HepG2 (cell line): ENCODE results near the gene CHP1. TPM values are rescaled to one million over a fixed set of nuclear protein-coding genes. Genes with fewer than 3 reads are reported as not detected.

ENCODE experiments used
- ATAC-seq: fragments of 200-7000 bp; cut with Tn5 transposase; 3 replicates; pipeline ENCODE4 v1.9.1; 2020; ENCODE audit warnings: mild to moderate bottlenecking, moderate library complexity
- BruUV-seq: library from RNA; stranded (reverse); fragments of 400-500 nt; replicated peaks from 2 replicates; lab custom pipeline; 2021; lab: Mats Ljungman, UMichigan
- CTCF ChIA-PET: fragments of 300-600 bp; formaldehyde crosslinking; extraction: SDS; loops from one replicate; lab custom pipeline; 2021; ENCODE audit warnings: low total read pairs, inconsistent platforms, low intra/inter-chr PET ratio; lab: Yijun Ruan, JAX
- POLR2A ChIA-PET: fragments of 350-600 bp; sonication (Branson Sonifier 250); formaldehyde crosslinking; loops from one replicate; lab custom pipeline; 2020; ENCODE audit warnings: antibody characterized with exemption, inconsistent platforms; lab: Yijun Ruan, JAX
- DNase-seq: peaks from one replicate; pipeline ENCODE4 v3.0.0-alpha.2; 2015; ENCODE audit warnings: low spot score
- FAIRE-seq: peaks from 3 replicates; lab custom pipeline; 2011; peaks lifted over from hg19 to GRCh38; lab: Jason Lieb, UNC
- H2AFZ ChIP-seq: one replicate; pipeline ENCODE4 v1.6.1; 2011; ENCODE audit warnings: low read length, inconsistent platforms
- H3K27ac ChIP-seq: fragments of 300-600 bp; 3 replicates; pipeline ENCODE4 v1.8.0; 2011; ENCODE audit warnings: mixed run types, mild to moderate bottlenecking, mixed read lengths, low read length, inconsistent platforms; ENCODE audit not compliant: insufficient read depth; ENCODE audit errors: extremely low read length
- H3K27me3 ChIP-seq, 2 experiments: fragments of 200-600 bp in 1 of 2; 2 replicates in 1 of 2; 3 replicates in 1 of 2; pipeline versions ENCODE4 v1.6.0 to v1.8.0; 2011; ENCODE audit warnings: low read length in 2 of 2, mild to moderate bottlenecking in 2 of 2, moderate library complexity in 2 of 2, inconsistent platforms in 1 of 2; ENCODE audit not compliant: insufficient read depth in 2 of 2, control insufficient read depth in 1 of 2
- H3K36me3 ChIP-seq, 2 experiments: fragments of 200-600 bp in 1 of 2; replicated peaks in 1 of 2; 2 replicates in 1 of 2; 3 replicates in 1 of 2; pipeline versions ENCODE4 v1.5.1 to v1.8.0; 2011; ENCODE audit warnings: low read length in 2 of 2, inconsistent platforms in 1 of 2; ENCODE audit not compliant: insufficient read depth in 2 of 2, control insufficient read depth in 1 of 2
- H3K4me1 ChIP-seq: 2 replicates; pipeline ENCODE4 v1.5.1; 2012; ENCODE audit warnings: low read length, inconsistent platforms; ENCODE audit not compliant: insufficient read depth
- H3K4me2 ChIP-seq: 2 replicates; pipeline ENCODE4 v1.6.0; 2011; ENCODE audit warnings: low read depth, low read length, inconsistent platforms
- H3K4me3 ChIP-seq, 3 experiments: fragments of 200-600 bp in 1 of 3; sonication (generic), shearing (Covaris generic) in 1 of 3; replicated peaks in 1 of 3; 2 replicates each; pipeline ENCODE4 v1.5.1; 2011 to 2016; ENCODE audit warnings: low read length in 3 of 3, inconsistent platforms in 2 of 3, low read depth in 2 of 3, mild to moderate bottlenecking in 2 of 3, control low read depth in 1 of 3, mixed read lengths in 1 of 3; ENCODE audit not compliant: insufficient read depth in 1 of 3
- H3K79me2 ChIP-seq: one replicate; pipeline ENCODE4 v1.6.1; 2011; ENCODE audit warnings: low read length, inconsistent platforms; ENCODE audit not compliant: insufficient read depth
- H3K9ac ChIP-seq: 2 replicates; pipeline ENCODE4 v1.6.0; 2011; ENCODE audit warnings: mild to moderate bottlenecking, low read depth, low read length, inconsistent platforms; ENCODE audit not compliant: insufficient read depth
- H3K9me3 ChIP-seq: 2 replicates; pipeline ENCODE4 v1.5.1; 2012; ENCODE audit warnings: mild to moderate bottlenecking, low read length
- H4K20me1 ChIP-seq: 2 replicates; pipeline ENCODE4 v1.6.0; 2011; ENCODE audit warnings: inconsistent platforms, mild to moderate bottlenecking, low read length, moderate library complexity; ENCODE audit not compliant: insufficient read depth
- EP300 ChIP-seq, 3 experiments: sonication (generic) in 1 of 3; formaldehyde crosslinking in 1 of 3; IDR thresholded peaks; 2 replicates each; pipeline versions ENCODE4 v1.5.1 to v1.6.1; 2011 to 2020; ENCODE audit warnings: low read depth in 2 of 3, low read length in 2 of 3, borderline replicate concordance in 1 of 3, improper control_type of control experiment in 1 of 3, mild to moderate bottlenecking in 1 of 3, missing genetic modification reagents in 1 of 3, moderate library complexity in 1 of 3
- PAF1 ChIP-seq: IDR thresholded peaks from 2 replicates; pipeline ENCODE4 v1.6.1; 2016; ENCODE audit warnings: missing genetic modification reagents, missing compliant biosample characterization
- RAD21 ChIP-seq: fragments of 450-650 bp; formaldehyde crosslinking; IDR thresholded peaks from 2 replicates; pipeline ENCODE4 v1.5.0; 2020; ENCODE audit warnings: mild to moderate bottlenecking
- RFX1 ChIP-seq: fragments of 450-650 bp; IDR thresholded peaks from 2 replicates; pipeline ENCODE4 v1.6.1; 2017
- SRF ChIP-seq: IDR thresholded peaks from 2 replicates; pipeline ENCODE4 v1.6.1; 2011; ENCODE audit warnings: mild to moderate bottlenecking, low read depth, low read length, moderate library complexity
- STAG1 ChIP-seq: sonication (generic); formaldehyde crosslinking; IDR thresholded peaks from 2 replicates; pipeline ENCODE4 v1.4.0; 2020; ENCODE audit warnings: missing genetic modification reagents
- ZNF232 ChIP-seq: sonication (generic); formaldehyde crosslinking; IDR thresholded peaks from 2 replicates; pipeline ENCODE4 v1.4.0; 2020; ENCODE audit warnings: missing genetic modification reagents, borderline replicate concordance
- ZNF281 ChIP-seq: sonication (generic); formaldehyde crosslinking; IDR thresholded peaks from 2 replicates; pipeline ENCODE4 v1.4.0; 2020; ENCODE audit warnings: missing genetic modification reagents, borderline replicate concordance
- WGBS: methylation state at CpG from one replicate; pipeline ENCODE4 v1.1.6; 2017; ENCODE audit warnings: low lambda C conversion rate; 5-methylcytosine and 5-hydroxymethylcytosine counted together
- in situ Hi-C: cut with HindIII; loops from 2 replicates; pipeline ENCODE4 v1.10.0; 2017; ENCODE audit warnings: low pct_unique_long_range_greater_than_20kb; ENCODE audit not compliant: extremely low pct_ligation_motif_present
- intact Hi-C: fragments of 100-400 bp; cut with micrococcal nuclease; formaldehyde crosslinking; loops from one replicate; pipeline ENCODE4 v1.10.0; 2022; ENCODE audit not compliant: unreplicated experiment
- polyA plus RNA-seq, 8 experiments: library from polyadenylated mRNA; depleted of rRNA in 3 of 8; stranded (reverse) in 7 of 8; unstranded in 1 of 8; fragments of >200 nt; fragmentation: Illumina TruSeq in 4 of 8; extraction: Trizol in 4 of 8; gene quantifications; 2 replicates each; pipeline versions ENCODE4 v1.2.1 to v1.2.3, GENCODE V29; 2011 to 2016; ENCODE audit warnings: low read depth in 4 of 8, missing spikeins in 1 of 8, mixed read lengths in 1 of 8; ENCODE audit not compliant: insufficient read depth in 1 of 8
- total RNA-seq, 5 experiments: library from RNA; depleted of rRNA; stranded (reverse); fragments of >200 nt; fragmentation: Illumina TruSeq; extraction: Trizol; gene quantifications; 2 replicates each; pipeline ENCODE4 v1.2.3, GENCODE V29; 2016; ENCODE audit warnings: low read depth in 1 of 5

CHP1 gene
- total and polyA plus RNA-seq, 2 of the 13 experiments (the other 11 are each of a cell fraction or from before 2014, with no cell fraction given) = 49.6 to 76.4 TPM

DNA sequence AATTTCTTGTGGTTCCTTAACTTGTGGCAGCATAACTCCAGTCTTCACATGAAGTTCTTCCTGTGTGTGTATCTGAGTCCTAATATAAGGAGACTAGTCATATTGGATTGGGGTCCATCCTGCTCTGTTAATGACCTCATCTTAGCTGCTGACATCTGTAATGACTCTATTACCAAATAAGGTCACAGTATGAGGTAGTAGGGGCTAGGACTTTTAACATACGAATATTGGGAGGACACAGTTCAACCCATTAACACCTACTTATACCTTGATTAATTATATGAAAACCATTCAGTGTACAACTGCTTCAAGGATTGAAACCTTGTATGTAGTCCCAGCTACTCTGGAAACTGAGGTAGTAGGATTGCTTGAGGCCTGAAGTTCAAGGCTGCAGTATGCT lies 57.4 kb downstream of the CHP1 start:
- POLR2A ChIA-PET = no interaction called here
- no TSS peak for BruUV-seq

More for the DNA sequence above, 57.4 kb downstream of the CHP1 start:
- no peak for TF ChIP-seq STAG1
- no peak for TF ChIP-seq ZNF232
- TF ChIP-seq RAD21 (CRISPR knock-in tag) = no peak
- no peak for TF ChIP-seq ZNF281 (CRISPR knock-in tag)
- no peak for TF ChIP-seq EP300 (IDR thresholded peaks at IDR 0.05; ENCODE audit: low read depth in 2 of 2, low read length in 2 of 2)
- TF ChIP-seq EP300 (CRISPR knock-in tag; IDR thresholded peaks at IDR 0.05; ENCODE audit: borderline replicate concordance) = no peak
- TF ChIP-seq SRF = 0 out of 2 replicates have a peak, but pooled peaks have one; percentile 19
- 0 out of 2 replicates have a peak, but pooled peaks have one; percentile 56 for TF ChIP-seq PAF1 (CRISPR knock-in tag)
- no peak for TF ChIP-seq RFX1
- Histone ChIP-seq H2AFZ (no peak overlapping the region), H3K79me2 (peaks cover 47% of the 10 kb centered on the region), H4K20me1 (peaks cover 8% of the 10 kb centered on the region), H3K9ac (no peak overlapping the region), H3K9me3 (no peaks in the 10 kb centered on the region), H3K4me2 (no peak overlapping the region), H3K4me3 (no peak overlapping the region), H3K27me3 (no peaks in the 10 kb centered on the region; a peak in 1 of 5 replicates), H3K27ac (no peak overlapping the region), H3K36me3 (peaks cover 0 to 40% of the 10 kb centered on the region in 2 experiments; a peak in 3 of 5 replicates), H3K4me1 (peaks cover 45% of the 10 kb centered on the region)
- no peak for DNase-seq
- CTCF ChIA-PET = no interaction called here
- 100% methylated on average over 1 of the region's 1 CpG for WGBS
- FAIRE-seq = no peak
- intact Hi-C loops (no loop called here), in situ Hi-C loops (no loop called here)
- ATAC-seq = no peak
